Smooth muscle cell (in vitro differentiated cells): ENCODE results near the gene NUP54. TPM values are rescaled to one million over a fixed set of nuclear protein-coding genes. Genes with fewer than 3 reads are reported as not detected.

ENCODE experiments used
- DNase-seq: peaks from one replicate; lab custom pipeline; 2025; ENCODE audit not compliant: unreplicated experiment; lab: John Stamatoyannopoulos, UW
- H2AFZ ChIP-seq: fragments of 200-600 bp; sonication (generic); 2 replicates; pipeline ENCODE4 v1.6.0; 2016; ENCODE audit warnings: antibody characterized with exemption, low read depth, mild to moderate bottlenecking
- H3F3A ChIP-seq: fragments of 200-600 bp; sonication (generic); 2 replicates; pipeline ENCODE4 v1.6.0; 2017; ENCODE audit warnings: antibody characterized with exemption, low read depth
- H3K27ac ChIP-seq: fragments of 200-600 bp; sonication (generic); 2 replicates; pipeline ENCODE4 v1.5.1; 2016; ENCODE audit warnings: low read depth, mild to moderate bottlenecking
- H3K27me3 ChIP-seq: fragments of 200-600 bp; sonication (generic); 2 replicates; pipeline ENCODE4 v1.6.1; 2016; ENCODE audit warnings: low read depth, mild to moderate bottlenecking
- H3K36me3 ChIP-seq: fragments of 200-600 bp; sonication (generic); 2 replicates; pipeline ENCODE4 v1.5.1; 2016; ENCODE audit warnings: low read depth
- H3K4me1 ChIP-seq: fragments of 200-600 bp; sonication (generic); 2 replicates; pipeline ENCODE4 v1.5.1; 2016; ENCODE audit warnings: low read depth
- H3K4me2 ChIP-seq: fragments of 200-600 bp; sonication (generic); 2 replicates; pipeline ENCODE4 v1.6.0; 2016; ENCODE audit warnings: mild to moderate bottlenecking
- H3K4me3 ChIP-seq: fragments of 200-600 bp; sonication (generic); 2 replicates; pipeline ENCODE4 v1.5.1; 2016; ENCODE audit warnings: mild to moderate bottlenecking
- H3K79me2 ChIP-seq: fragments of 200-600 bp; sonication (generic); 2 replicates; pipeline ENCODE4 v1.6.0; 2016; ENCODE audit warnings: low read depth, mild to moderate bottlenecking
- H3K9ac ChIP-seq: fragments of 200-600 bp; sonication (generic); 2 replicates; pipeline ENCODE4 v1.6.0; 2016; ENCODE audit warnings: low read depth
- H3K9me3 ChIP-seq: fragments of 200-600 bp; sonication (generic); replicated peaks from 2 replicates; pipeline ENCODE4 v1.5.1; 2016; ENCODE audit warnings: low read depth
- H4K20me1 ChIP-seq: fragments of 200-600 bp; sonication (generic); 2 replicates; pipeline ENCODE4 v1.6.0; 2016; ENCODE audit warnings: low read depth
- WGBS: methylation state at CpG from one replicate; pipeline ENCODE4 v1.1.7; 2016; ENCODE audit warnings: low lambda C conversion rate; 5-methylcytosine and 5-hydroxymethylcytosine counted together
- polyA plus RNA-seq: library from polyadenylated mRNA; unstranded; fragments of >200 nt; fragmentation: Nextera tagmentation; extraction: Ambion mirVana; gene quantifications from 2 replicates; pipeline ENCODE4 v1.2.1, GENCODE V29; 2016
- total RNA-seq: library from RNA; depleted of rRNA; stranded (reverse); fragments of >200 nt; gene quantifications from 2 replicates; pipeline ENCODE4 v1.2.3, GENCODE V29; 2014
- TF ChIP-seq, protein P1 (sequence below): fragments of 200-600 bp; sonication (generic); IDR thresholded peaks from 2 replicates; pipeline ENCODE4 v1.5.1; 2017; ENCODE audit warnings: borderline replicate concordance, mild to moderate bottlenecking, antibody characterized with exemption; ENCODE audit not compliant: insufficient read depth, poor library complexity, severe bottlenecking

Gene NUP54
- total and polyA plus RNA-seq, 2 experiments from 2014 or later: 36.3 to 52.6 TPM

DNA sequence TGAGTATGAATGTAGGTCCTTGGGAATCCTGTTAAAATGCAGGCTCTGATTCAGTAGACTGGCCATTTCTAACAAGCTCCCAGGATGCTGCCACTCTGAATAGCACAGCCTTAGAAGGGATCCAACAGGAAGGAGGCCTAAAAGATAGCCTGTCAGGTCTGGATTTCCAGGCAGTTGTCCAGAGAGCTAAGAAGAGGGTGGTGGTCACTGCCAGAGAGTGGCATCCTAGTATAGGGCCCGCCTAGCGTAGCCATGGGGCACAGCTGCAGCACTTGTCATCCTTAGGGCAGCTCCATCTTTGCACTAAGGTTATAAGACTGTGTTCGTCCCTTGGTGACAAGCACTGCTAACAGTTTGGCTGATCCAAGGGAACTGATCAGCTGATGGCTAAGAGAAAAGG is 20.5 kb upstream of the NUP54 start:
- Histone ChIP-seq H3K4me1 (no peaks in the 10 kb centered on the region), H3K27me3 (no peaks in the 10 kb centered on the region), H3K4me2 (no peak overlapping the region), H3K9me3 (no peaks in the 10 kb centered on the region), H3K4me3 (no peak overlapping the region), H4K20me1 (no peaks in the 10 kb centered on the region), H3F3A (no peaks in the 10 kb centered on the region), H3K9ac (no peak overlapping the region), H3K27ac (no peak overlapping the region), H3K79me2 (no peaks in the 10 kb centered on the region), H3K36me3 (peaks cover 29% of the 10 kb centered on the region), H2AFZ (no peak overlapping the region)
- 96% methylated on average over 3 of the region's 3 CpGs for WGBS
- DNase-seq: no peak
- TF ChIP-seq, protein P1, sequence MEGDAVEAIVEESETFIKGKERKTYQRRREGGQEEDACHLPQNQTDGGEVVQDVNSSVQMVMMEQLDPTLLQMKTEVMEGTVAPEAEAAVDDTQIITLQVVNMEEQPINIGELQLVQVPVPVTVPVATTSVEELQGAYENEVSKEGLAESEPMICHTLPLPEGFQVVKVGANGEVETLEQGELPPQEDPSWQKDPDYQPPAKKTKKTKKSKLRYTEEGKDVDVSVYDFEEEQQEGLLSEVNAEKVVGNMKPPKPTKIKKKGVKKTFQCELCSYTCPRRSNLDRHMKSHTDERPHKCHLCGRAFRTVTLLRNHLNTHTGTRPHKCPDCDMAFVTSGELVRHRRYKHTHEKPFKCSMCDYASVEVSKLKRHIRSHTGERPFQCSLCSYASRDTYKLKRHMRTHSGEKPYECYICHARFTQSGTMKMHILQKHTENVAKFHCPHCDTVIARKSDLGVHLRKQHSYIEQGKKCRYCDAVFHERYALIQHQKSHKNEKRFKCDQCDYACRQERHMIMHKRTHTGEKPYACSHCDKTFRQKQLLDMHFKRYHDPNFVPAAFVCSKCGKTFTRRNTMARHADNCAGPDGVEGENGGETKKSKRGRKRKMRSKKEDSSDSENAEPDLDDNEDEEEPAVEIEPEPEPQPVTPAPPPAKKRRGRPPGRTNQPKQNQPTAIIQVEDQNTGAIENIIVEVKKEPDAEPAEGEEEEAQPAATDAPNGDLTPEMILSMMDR: no peak

DNA sequence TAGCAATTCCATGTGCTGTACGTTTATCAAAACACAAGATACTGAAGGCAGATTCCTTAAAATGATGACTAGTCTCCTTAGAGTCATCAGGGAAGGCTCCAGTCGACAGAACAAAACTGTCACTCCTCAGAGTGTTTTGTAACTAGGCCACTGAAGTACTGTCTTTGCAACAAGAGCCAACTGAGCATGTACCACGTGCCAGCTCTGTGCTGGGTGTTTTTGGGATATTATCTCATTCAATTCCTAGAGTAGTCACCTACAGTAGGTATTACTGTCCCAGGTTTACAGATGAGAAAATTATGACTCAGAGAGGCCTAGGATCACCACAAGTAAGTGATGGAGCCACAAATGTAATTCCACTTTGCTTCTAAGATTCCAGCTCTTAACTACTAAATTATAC is 18.3 kb upstream of the NUP54 start:
- no peaks in the 10 kb centered on the region for H3K9me3 ChIP-seq
- H3K36me3 ChIP-seq: peaks cover 26% of the 10 kb centered on the region
- H4K20me1 ChIP-seq: no peaks in the 10 kb centered on the region
- 89% methylated on average over 3 of the region's 3 CpGs for WGBS
- H3K4me3 ChIP-seq: no peak overlapping the region
- no peaks in the 10 kb centered on the region for H3F3A ChIP-seq
- TF ChIP-seq, protein P1: no peak
- H3K27ac ChIP-seq: no peak overlapping the region
- no peak overlapping the region for H2AFZ ChIP-seq
- H3K27me3 ChIP-seq: no peaks in the 10 kb centered on the region
- DNase-seq: no peak
- H3K4me2 ChIP-seq: no peak overlapping the region
- no peak overlapping the region for H3K9ac ChIP-seq
- H3K4me1 ChIP-seq: no peaks in the 10 kb centered on the region
- H3K79me2 ChIP-seq: no peaks in the 10 kb centered on the region

DNA sequence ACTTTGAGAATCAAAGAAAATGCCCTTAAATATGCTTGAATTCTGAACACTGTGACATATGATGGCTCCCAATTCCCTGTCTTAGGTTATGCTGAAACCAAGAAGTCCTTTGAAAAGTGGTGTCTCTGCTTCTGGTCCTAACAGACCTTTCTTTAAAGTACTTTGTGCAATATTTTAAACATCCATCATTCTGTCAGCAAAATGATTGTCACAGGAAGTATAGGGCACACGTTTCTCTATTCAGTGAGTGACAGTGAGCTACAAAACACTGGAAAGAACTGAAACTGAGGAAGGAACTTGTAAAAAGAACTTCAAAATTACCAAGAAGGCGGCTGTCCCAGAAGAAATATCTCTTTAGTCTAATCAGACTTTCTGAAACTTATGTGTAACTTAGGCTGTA is 12.2 kb upstream of the NUP54 start:
- Histone ChIP-seq H3K9ac (no peak overlapping the region), H3K27me3 (no peaks in the 10 kb centered on the region), H3K27ac (no peak overlapping the region), H4K20me1 (no peaks in the 10 kb centered on the region), H3K36me3 (peaks cover 12% of the 10 kb centered on the region), H3F3A (peaks cover 5% of the 10 kb centered on the region), H3K9me3 (no peaks in the 10 kb centered on the region), H3K4me1 (no peaks in the 10 kb centered on the region), H2AFZ (no peak overlapping the region), H3K4me3 (no peak overlapping the region), H3K4me2 (no peak overlapping the region), H3K79me2 (no peaks in the 10 kb centered on the region)
- no peak for DNase-seq
- WGBS: 37% methylated on average over 2 of the region's 2 CpGs
- TF ChIP-seq, protein P1: no peak

DNA sequence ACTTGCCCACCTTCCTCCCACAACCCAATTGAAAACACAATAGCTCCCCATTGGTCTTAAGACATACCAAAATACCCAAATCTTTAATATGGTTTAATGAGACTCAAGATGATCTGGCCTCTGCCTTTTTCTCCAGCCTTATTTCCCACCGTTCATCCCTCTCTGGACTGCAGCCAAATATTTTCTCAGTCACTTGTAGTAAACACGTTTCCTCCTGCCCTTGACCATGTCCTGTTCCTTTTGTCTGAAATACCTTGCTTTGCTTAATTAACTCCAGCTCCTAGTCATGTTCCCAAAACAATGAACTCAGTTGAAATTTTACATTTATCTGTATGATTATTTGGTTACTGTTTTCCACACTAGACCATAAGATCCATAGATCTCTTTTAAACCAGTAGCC is 8.4 kb upstream of the NUP54 start:
- TF ChIP-seq, protein P1: no peak
- Histone ChIP-seq H3K27ac (no peak overlapping the region), H3K4me1 (no peaks in the 10 kb centered on the region), H3K79me2 (no peaks in the 10 kb centered on the region), H4K20me1 (no peaks in the 10 kb centered on the region), H3K4me2 (no peak overlapping the region), H3K4me3 (no peak overlapping the region), H3K36me3 (peaks cover 5% of the 10 kb centered on the region), H3K9me3 (no peaks in the 10 kb centered on the region), H3F3A (peaks cover 5% of the 10 kb centered on the region), H3K27me3 (no peaks in the 10 kb centered on the region), H3K9ac (no peak overlapping the region), H2AFZ (no peak overlapping the region)
- 54% methylated on average over 2 of the region's 2 CpGs for WGBS
- no peak for DNase-seq
